ENCODE data around the gene CYP27A1.

- TF ChIP-seq TARDBP (IDR thresholded peaks at IDR 0.05) (no peak), PKNOX1 (IDR thresholded peaks at IDR 0.05) (no peak), SP1 (IDR thresholded peaks at IDR 0.05) (no peak), FOXK2 (IDR thresholded peaks at IDR 0.05) (no peak), FOXA1 (IDR thresholded peaks at IDR 0.05) (no peak), BHLHE40 (IDR thresholded peaks at IDR 0.05; ENCODE audit: borderline replicate concordance) (no peak), FOXM1 (IDR thresholded peaks at IDR 0.05; ENCODE audit: borderline replicate concordance) (no peak), LEF1 (IDR thresholded peaks at IDR 0.05; ENCODE audit: borderline replicate concordance) (no peak)
These were observed 26.2 kb upstream of the CYP27A1 start for GRCh38 chr2:218755567-218756404.

Data from HEK293T (cell line).